Natural killer cell (primary cell): ENCODE results near the gene CNRIP1. TPM values are rescaled to one million over a fixed set of nuclear protein-coding genes. Genes with fewer than 3 reads are reported as not detected.
A peak's percentile ranks its signal among the peaks of the same experiment; 100 is the strongest.

ENCODE experiments used
- ATAC-seq, 3 donors: fragments of 150-1000 bp in 2 of 3; fragments of 200-7000 bp in 1 of 3; cut with Tn5 transposase; 1 replicate in 1 of 3; 2 replicates in 2 of 3; pipeline ENCODE4 v1.10.0; 2021; ENCODE audit warnings: mild to moderate bottlenecking in 2 of 3, moderate library complexity in 2 of 3
- DNase-seq, 2 donors: peaks; one replicate each; pipeline versions ENCODE4 v3.0.0 to v3.0.0-alpha.2; 2013 to 2021; ENCODE audit warnings: mixed read lengths in 1 of 2
- H3K27ac ChIP-seq: one replicate; pipeline ENCODE4 v1.5.1; 2013; ENCODE audit warnings: mild to moderate bottlenecking, low read length
- H3K27me3 ChIP-seq: one replicate; pipeline ENCODE4 v1.6.1; 2013; ENCODE audit warnings: low read length; ENCODE audit not compliant: control insufficient read depth, insufficient read depth
- H3K36me3 ChIP-seq: one replicate; pipeline ENCODE4 v1.6.1; 2013; ENCODE audit warnings: low read length; ENCODE audit not compliant: control insufficient read depth, insufficient read depth
- H3K4me1 ChIP-seq: one replicate; pipeline ENCODE4 v1.6.1; 2013; ENCODE audit warnings: low read length; ENCODE audit not compliant: control insufficient read depth, insufficient read depth
- H3K4me3 ChIP-seq: one replicate; pipeline ENCODE4 v1.5.1; 2013; ENCODE audit warnings: low read length
- H3K9me3 ChIP-seq: one replicate; pipeline ENCODE4 v1.6.1; 2013; ENCODE audit warnings: low read length; ENCODE audit not compliant: control insufficient read depth, insufficient read depth
- H3K27ac Mint-ChIP-seq, 2 donors: one replicate each; pipeline ENCODE4 v1.8.0; 2022; ENCODE audit warnings: mild to moderate bottlenecking in 2 of 2, mixed read lengths in 2 of 2, moderate library complexity in 1 of 2
- H3K27me3 Mint-ChIP-seq, 2 donors: one replicate each; pipeline ENCODE4 v1.8.0; 2022; ENCODE audit warnings: low read depth in 2 of 2, mixed read lengths in 2 of 2
- H3K36me3 Mint-ChIP-seq: one replicate; pipeline ENCODE4 v1.8.0; 2022; ENCODE audit warnings: mixed read lengths
- H3K4me1 Mint-ChIP-seq, 2 donors: one replicate each; pipeline ENCODE4 v1.8.0; 2022; ENCODE audit warnings: mixed read lengths in 2 of 2
- H3K4me3 Mint-ChIP-seq: one replicate; pipeline ENCODE4 v1.8.0; 2022; ENCODE audit warnings: mild to moderate bottlenecking, moderate library complexity, mixed read lengths
- H3K9me3 Mint-ChIP-seq, 2 donors: one replicate each; pipeline ENCODE4 v1.8.0; 2022; ENCODE audit warnings: mixed read lengths in 2 of 2
- WGBS: methylation state at CpG from one replicate; pipeline ENCODE4 v1.1.7; 2013; ENCODE audit warnings: missing lambda C conversion rate; ENCODE audit not compliant: insufficient coverage; 5-methylcytosine and 5-hydroxymethylcytosine counted together
- intact Hi-C: fragments of 100-400 bp; cut with micrococcal nuclease; formaldehyde crosslinking; loops from one replicate; pipeline ENCODE4 v1.14.2; 2022
- total RNA-seq, 4 donors: library from RNA; stranded (reverse); fragments of 120-200 nt in 1 of 4; gene quantifications; one replicate each; pipeline versions ENCODE4 v1.2.3 to v1.2.4, GENCODE V29; 2013 to 2022
- TF ChIP-seq, protein P1 (sequence below): fragments of 200-600 bp; IDR thresholded peaks from one replicate; pipeline ENCODE4 v1.8.0; 2022; ENCODE audit warnings: antibody characterized with exemption

CNRIP1 gene
- total RNA-seq, 3 donors from 2014 or later (not counting 1 experiment from before 2014, with no cell fraction given): 0.39 to 0.98 TPM; not detected in 1

DNA sequence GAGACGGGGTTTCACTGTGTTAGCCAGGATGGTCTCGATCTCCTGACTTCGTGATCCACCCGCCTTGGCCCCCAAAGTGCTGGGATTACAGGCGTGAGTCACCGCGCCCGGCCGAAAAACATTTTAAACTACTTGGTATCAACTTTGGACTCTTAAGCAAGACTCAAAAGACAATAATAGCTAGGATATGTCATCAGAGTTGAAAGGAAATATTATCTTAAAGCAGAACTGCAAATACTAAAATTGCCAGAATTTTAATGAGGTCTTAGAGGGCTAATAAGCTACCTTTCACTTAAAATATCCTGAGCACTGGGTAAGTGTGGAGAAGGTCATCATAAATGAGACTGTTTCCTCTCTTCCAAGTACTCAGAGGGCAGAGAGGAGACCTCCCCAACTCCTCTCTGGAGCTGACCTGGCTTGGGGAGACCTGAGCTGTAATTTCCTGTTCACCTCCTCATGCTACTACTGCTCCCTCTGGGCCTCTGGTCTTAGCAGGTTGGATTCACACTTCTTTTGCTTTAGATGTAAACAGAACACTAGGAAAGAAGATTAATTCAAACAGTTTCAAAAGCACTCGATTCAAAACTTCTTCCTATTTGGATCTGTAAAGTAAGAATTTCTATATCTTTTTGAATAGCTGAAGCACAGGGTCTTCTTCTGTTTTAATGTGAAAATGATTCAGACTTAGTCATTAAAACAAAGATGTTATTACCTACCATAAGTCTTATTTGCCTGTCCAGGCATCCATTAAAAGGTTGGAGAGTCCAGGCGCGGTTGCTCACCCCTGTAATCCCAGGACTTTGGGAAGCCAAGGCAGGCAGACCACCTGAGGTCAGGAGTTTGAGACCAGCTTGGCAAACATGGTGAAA, 16.5 kb downstream of the CNRIP1 start:
- H3K9me3 ChIP-seq: no peaks in the 10 kb centered on the region
- H3K4me1 ChIP-seq: no peaks in the 10 kb centered on the region
- no peak for ATAC-seq
- intact Hi-C loops: no loop called here
- no peak overlapping the region for H3K27ac ChIP-seq
- TF ChIP-seq, protein P1, sequence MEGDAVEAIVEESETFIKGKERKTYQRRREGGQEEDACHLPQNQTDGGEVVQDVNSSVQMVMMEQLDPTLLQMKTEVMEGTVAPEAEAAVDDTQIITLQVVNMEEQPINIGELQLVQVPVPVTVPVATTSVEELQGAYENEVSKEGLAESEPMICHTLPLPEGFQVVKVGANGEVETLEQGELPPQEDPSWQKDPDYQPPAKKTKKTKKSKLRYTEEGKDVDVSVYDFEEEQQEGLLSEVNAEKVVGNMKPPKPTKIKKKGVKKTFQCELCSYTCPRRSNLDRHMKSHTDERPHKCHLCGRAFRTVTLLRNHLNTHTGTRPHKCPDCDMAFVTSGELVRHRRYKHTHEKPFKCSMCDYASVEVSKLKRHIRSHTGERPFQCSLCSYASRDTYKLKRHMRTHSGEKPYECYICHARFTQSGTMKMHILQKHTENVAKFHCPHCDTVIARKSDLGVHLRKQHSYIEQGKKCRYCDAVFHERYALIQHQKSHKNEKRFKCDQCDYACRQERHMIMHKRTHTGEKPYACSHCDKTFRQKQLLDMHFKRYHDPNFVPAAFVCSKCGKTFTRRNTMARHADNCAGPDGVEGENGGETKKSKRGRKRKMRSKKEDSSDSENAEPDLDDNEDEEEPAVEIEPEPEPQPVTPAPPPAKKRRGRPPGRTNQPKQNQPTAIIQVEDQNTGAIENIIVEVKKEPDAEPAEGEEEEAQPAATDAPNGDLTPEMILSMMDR: no peak
- DNase-seq: no peak
- H3K9me3 Mint-ChIP-seq: no peaks in the 10 kb centered on the region
- no peak overlapping the region for H3K4me3 Mint-ChIP-seq
- H3K27ac Mint-ChIP-seq: no peak overlapping the region
- no peak overlapping the region for H3K4me3 ChIP-seq
- no peaks in the 10 kb centered on the region for H3K27me3 ChIP-seq
- H3K36me3 Mint-ChIP-seq: no peaks in the 10 kb centered on the region
- H3K4me1 Mint-ChIP-seq: no peaks in the 10 kb centered on the region
- no peaks in the 10 kb centered on the region for H3K27me3 Mint-ChIP-seq
- WGBS: 98% methylated on average over 10 of the region's 12 CpGs
- no peaks in the 10 kb centered on the region for H3K36me3 ChIP-seq

DNA sequence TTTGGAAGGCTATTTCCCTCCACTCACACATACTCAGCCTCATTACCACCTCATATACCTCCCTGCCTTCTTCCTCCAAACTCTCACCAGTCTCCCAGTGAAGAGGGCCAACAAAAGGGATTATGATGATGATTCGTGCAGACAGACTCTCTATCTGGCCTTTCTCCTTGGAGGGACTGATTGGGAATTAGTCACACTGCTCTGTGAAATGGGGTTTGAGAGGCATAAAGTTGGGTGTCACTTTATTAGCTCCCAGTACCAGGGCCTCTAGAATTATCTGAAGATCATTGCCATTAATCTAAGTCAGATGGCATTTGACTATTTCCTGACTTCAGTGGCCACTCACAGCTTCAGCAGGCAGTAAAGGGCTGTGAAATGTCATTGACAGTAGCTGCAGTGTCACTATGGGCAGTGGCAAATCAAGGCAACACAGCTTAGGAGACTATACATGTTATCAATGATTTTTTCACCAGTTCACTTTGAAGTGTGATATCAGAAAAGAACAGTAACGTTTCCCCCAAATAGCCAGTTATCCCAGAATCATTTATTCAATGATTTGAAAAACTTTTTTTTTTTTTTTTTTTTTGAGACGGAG, 17.4 kb downstream of the CNRIP1 start:
- no peak overlapping the region for H3K27ac Mint-ChIP-seq

DNA sequence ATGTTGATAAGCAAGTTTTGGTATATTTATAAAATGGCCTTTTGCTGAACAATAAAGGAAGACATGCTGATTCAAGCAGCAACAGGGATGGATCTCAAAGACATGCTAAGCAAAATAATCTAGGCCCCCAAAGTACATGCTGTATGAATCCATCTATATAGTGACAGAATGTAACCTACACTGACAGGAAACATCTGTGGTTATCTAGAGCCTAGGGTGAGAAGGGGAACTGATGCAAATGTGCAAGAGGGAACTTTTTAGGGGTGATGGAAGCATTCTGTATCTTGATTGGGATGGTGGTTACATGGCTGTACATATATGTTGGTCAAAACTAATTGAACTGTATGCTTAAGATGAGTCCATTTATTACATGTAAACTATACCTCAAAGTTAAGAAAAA, 24.2 kb downstream of the CNRIP1 start:
- Histone ChIP-seq H3K27me3 (no peaks in the 10 kb centered on the region), H3K27ac (no peak overlapping the region), H3K4me3 (no peak overlapping the region), H3K36me3 (no peaks in the 10 kb centered on the region), H3K9me3 (no peaks in the 10 kb centered on the region), H3K4me1 (no peaks in the 10 kb centered on the region)
- intact Hi-C loops: no loop called here
- DNase-seq: no peak
- TF ChIP-seq, protein P1: no peak
- H3K27me3 Mint-ChIP-seq: no peaks in the 10 kb centered on the region
- H3K36me3 Mint-ChIP-seq: no peaks in the 10 kb centered on the region
- no peak overlapping the region for H3K4me3 Mint-ChIP-seq
- peak in 1 of 3 donors; percentile 45 for ATAC-seq
- H3K9me3 Mint-ChIP-seq: no peaks in the 10 kb centered on the region
- no peak overlapping the region for H3K27ac Mint-ChIP-seq
- peaks cover 9 to 10% of the 10 kb centered on the region in 2 donors for H3K4me1 Mint-ChIP-seq

More for the DNA sequence above, 17.4 kb downstream of the CNRIP1 start:
- ATAC-seq (no peak), DNase-seq (no peak)
- no peak overlapping the region for H3K4me3 Mint-ChIP-seq
- TF ChIP-seq, protein P1: no peak
- 96% methylated on average over 2 of the region's 3 CpGs for WGBS
- H3K36me3 ChIP-seq: no peaks in the 10 kb centered on the region
- no peaks in the 10 kb centered on the region for H3K9me3 Mint-ChIP-seq
- H3K36me3 Mint-ChIP-seq: no peaks in the 10 kb centered on the region
- intact Hi-C loops: no loop called here
- H3K27me3 Mint-ChIP-seq: no peaks in the 10 kb centered on the region
- H3K4me1 Mint-ChIP-seq: no peaks in the 10 kb centered on the region
- no peak overlapping the region for H3K4me3 ChIP-seq
- no peaks in the 10 kb centered on the region for H3K9me3 ChIP-seq
- H3K27ac ChIP-seq: no peak overlapping the region
- H3K27me3 ChIP-seq: no peaks in the 10 kb centered on the region
- no peaks in the 10 kb centered on the region for H3K4me1 ChIP-seq
